HG03432 (cell line): ENCODE data around the gene MACROD2.
A peak's percentile ranks its signal among the peaks of the same experiment; 100 is the strongest.

ENCODE experiments used
- ATAC-seq: cut with Tn5 transposase; IDR thresholded peaks from one replicate; pipeline ENCODE4 v1.9.1; 2021; ENCODE audit warnings: mild to moderate bottlenecking, moderate library complexity; ENCODE audit not compliant: unreplicated experiment

The MACROD2 gene

GRCh38 chr20:14832630-14833029 is 837.3 kb downstream of the MACROD2 start:
- peak; percentile 70 for ATAC-seq

- peak; percentile 91 for ATAC-seq
Observed at GRCh38 chr20:14838663-14839628, 843.6 kb downstream of the MACROD2 start.

- ATAC-seq, result no peak
Observed at GRCh38 chr20:14845199-14846160, 850.2 kb downstream of the MACROD2 start.

- no peak for ATAC-seq
Observed at GRCh38 chr20:14848806-14849205, 853.5 kb downstream of the MACROD2 start.

GRCh38 chr20:14853079-14853478 is 857.8 kb downstream of the MACROD2 start:
- ATAC-seq, result no peak

GRCh38 chr20:14855171-14855570 is 859.9 kb downstream of the MACROD2 start:
- no peak for ATAC-seq

GRCh38 chr20:14859627-14860026 is 864.3 kb downstream of the MACROD2 start:
- no peak for ATAC-seq

- peak; percentile 40 for ATAC-seq
Observed at GRCh38 chr20:14860410-14860814, 865.1 kb downstream of the MACROD2 start.

- no peak for ATAC-seq
Observed at GRCh38 chr20:14861028-14861699, 865.8 kb downstream of the MACROD2 start.

- ATAC-seq, result no peak
Observed at GRCh38 chr20:14865169-14865568, 869.9 kb downstream of the MACROD2 start.

GRCh38 chr20:14865731-14866130 is 870.4 kb downstream of the MACROD2 start:
- no peak for ATAC-seq

GRCh38 chr20:14866841-14867514 is 871.7 kb downstream of the MACROD2 start:
- ATAC-seq, result no peak

- ATAC-seq, result no peak
Observed at GRCh38 chr20:14877301-14878028, 882.1 kb downstream of the MACROD2 start.

- no peak for ATAC-seq
Observed at GRCh38 chr20:14878676-14879019, 883.3 kb downstream of the MACROD2 start.

GRCh38 chr20:14879020-14879697 is 883.8 kb downstream of the MACROD2 start:
- peak; percentile 87 for ATAC-seq

- no peak for ATAC-seq
Observed at GRCh38 chr20:14879839-14880238, 884.5 kb downstream of the MACROD2 start.

GRCh38 chr20:14881518-14881917 is 886.2 kb downstream of the MACROD2 start:
- no peak for ATAC-seq

- no peak for ATAC-seq
Observed at GRCh38 chr20:14882157-14882556, 886.8 kb downstream of the MACROD2 start.

- no peak for ATAC-seq
Observed at GRCh38 chr20:14882846-14883245, 887.5 kb downstream of the MACROD2 start.
